DOHH2 (cell line): ENCODE measurements around the gene TAX1BP3.

Experiments
- H3F3A ChIP-seq: fragments of 200-600 bp; sonication (generic), shearing (Covaris generic); 2 replicates; pipeline ENCODE4 v1.6.0; 2016; ENCODE audit warnings: antibody characterized with exemption, mild to moderate bottlenecking; ENCODE audit not compliant: control insufficient read depth, insufficient read depth
- H3K27ac ChIP-seq: fragments of 200-600 bp; sonication (generic); 2 replicates; pipeline ENCODE4 v1.5.1; 2014; ENCODE audit warnings: low read depth, mild to moderate bottlenecking, low read length, moderate library complexity
- H3K27me3 ChIP-seq: fragments of 200-600 bp; sonication (generic); 2 replicates; pipeline ENCODE4 v1.6.1; 2014; ENCODE audit warnings: mild to moderate bottlenecking, low read length, mixed read lengths; ENCODE audit not compliant: control insufficient read depth
- H3K36me3 ChIP-seq: fragments of 200-600 bp; sonication (generic); 2 replicates; pipeline ENCODE4 v1.6.1; 2014; ENCODE audit warnings: mild to moderate bottlenecking, low read length, moderate library complexity, mixed read lengths; ENCODE audit not compliant: control insufficient read depth
- H3K4me1 ChIP-seq: fragments of 200-600 bp; sonication (generic); 2 replicates; pipeline ENCODE4 v1.6.1; 2014; ENCODE audit warnings: mild to moderate bottlenecking, low read length, mixed read lengths; ENCODE audit not compliant: control insufficient read depth
- H3K4me2 ChIP-seq: fragments of 200-600 bp; sonication (generic); 2 replicates; pipeline ENCODE4 v1.6.0; 2014; ENCODE audit warnings: mild to moderate bottlenecking, low read length, moderate library complexity
- H3K4me3 ChIP-seq: fragments of 200-600 bp; sonication (generic); 2 replicates; pipeline ENCODE4 v1.5.1; 2014; ENCODE audit warnings: mild to moderate bottlenecking, low read length, mixed read lengths
- H3K79me2 ChIP-seq: fragments of 200-600 bp; sonication (generic); 2 replicates; pipeline ENCODE4 v1.6.1; 2014; ENCODE audit warnings: mild to moderate bottlenecking, low read length, mixed read lengths; ENCODE audit not compliant: control insufficient read depth
- H3K9me2 ChIP-seq: fragments of 200-600 bp; sonication (generic); replicated peaks from 2 replicates; pipeline ENCODE4 v1.6.1; 2014; ENCODE audit warnings: mild to moderate bottlenecking, low read length, mixed read lengths; ENCODE audit not compliant: control insufficient read depth
- H3K9me3 ChIP-seq: fragments of 200-600 bp; sonication (generic); 2 replicates; pipeline ENCODE4 v1.6.1; 2014; ENCODE audit warnings: antibody characterized with exemption, low read length, mixed read lengths; ENCODE audit not compliant: control insufficient read depth, insufficient read depth
- H4K20me1 ChIP-seq: fragments of 200-600 bp; sonication (generic); 2 replicates; pipeline ENCODE4 v1.6.0; 2014; ENCODE audit warnings: low read depth, mild to moderate bottlenecking, antibody characterized with exemption, low read length, moderate library complexity; ENCODE audit not compliant: control insufficient read depth, insufficient read depth
- EZH2phosphoT487 ChIP-seq: fragments of 200-600 bp; sonication (generic); IDR thresholded peaks from 2 replicates; pipeline ENCODE4 v1.6.1; 2017; ENCODE audit warnings: borderline replicate concordance, mild to moderate bottlenecking, antibody characterized with exemption, low read length, moderate library complexity, mixed read lengths
- TF ChIP-seq, protein P1 (sequence below): fragments of 200-600 bp; sonication (generic); IDR thresholded peaks from one replicate; pipeline ENCODE4 v1.5.1; 2014; ENCODE audit warnings: antibody characterized with exemption, mild to moderate bottlenecking, low read depth, low read length; ENCODE audit not compliant: poor library complexity, severe bottlenecking

Gene TAX1BP3

DNA sequence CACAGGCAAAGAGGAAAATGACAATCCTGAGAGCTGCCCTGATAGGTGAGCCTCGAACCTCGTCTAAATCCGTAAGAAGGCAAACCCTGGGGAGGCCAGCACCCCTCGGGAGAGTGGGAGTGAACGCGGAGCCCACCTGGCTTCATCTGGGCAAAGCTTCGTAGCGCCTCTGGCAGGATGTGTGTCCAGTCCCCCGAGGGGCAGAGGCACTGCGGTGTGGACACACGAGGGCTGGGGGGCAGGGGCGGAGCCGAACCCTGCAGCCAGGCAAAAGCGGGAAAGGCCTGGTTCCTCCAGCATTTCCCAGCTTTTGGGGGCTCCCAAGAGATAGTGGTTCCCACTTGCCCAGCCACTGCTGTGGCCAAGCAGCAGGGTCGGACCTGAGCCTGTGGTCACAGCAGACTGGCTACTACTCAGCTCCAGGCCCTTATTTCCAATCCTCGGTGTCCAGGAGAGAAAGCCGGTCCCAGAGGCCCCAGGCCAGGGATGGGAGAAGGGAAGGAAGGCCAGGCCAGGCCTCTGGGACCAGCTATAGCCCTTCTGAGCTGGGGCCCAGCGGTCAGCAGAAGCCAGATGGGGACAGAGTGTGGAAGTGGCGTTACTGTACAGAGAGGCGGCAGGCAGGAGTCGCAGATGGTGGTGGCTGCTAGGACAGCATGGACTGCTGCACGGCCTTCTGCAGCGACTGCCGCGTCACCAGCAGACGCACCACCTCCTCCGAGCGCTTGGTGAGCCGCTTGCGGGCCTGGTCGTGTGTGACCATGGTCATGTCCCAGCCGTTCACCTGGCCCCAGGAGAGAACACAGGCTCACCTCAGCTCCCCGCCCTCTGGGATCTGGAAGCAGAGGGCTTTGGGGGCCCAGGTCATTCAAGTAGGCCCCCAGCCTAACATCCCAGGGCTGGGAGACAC is 5.0 kb downstream of the TAX1BP3 start:
- H3K9me2 ChIP-seq, result no peaks in the 10 kb centered on the region
- H3K79me2 ChIP-seq, result peaks cover 7% of the 10 kb centered on the region; the same call in 1 of the 2 replicates
- H3F3A ChIP-seq, result no peaks in the 10 kb centered on the region
- H4K20me1 ChIP-seq, result no peaks in the 10 kb centered on the region
- TF ChIP-seq, protein P1, sequence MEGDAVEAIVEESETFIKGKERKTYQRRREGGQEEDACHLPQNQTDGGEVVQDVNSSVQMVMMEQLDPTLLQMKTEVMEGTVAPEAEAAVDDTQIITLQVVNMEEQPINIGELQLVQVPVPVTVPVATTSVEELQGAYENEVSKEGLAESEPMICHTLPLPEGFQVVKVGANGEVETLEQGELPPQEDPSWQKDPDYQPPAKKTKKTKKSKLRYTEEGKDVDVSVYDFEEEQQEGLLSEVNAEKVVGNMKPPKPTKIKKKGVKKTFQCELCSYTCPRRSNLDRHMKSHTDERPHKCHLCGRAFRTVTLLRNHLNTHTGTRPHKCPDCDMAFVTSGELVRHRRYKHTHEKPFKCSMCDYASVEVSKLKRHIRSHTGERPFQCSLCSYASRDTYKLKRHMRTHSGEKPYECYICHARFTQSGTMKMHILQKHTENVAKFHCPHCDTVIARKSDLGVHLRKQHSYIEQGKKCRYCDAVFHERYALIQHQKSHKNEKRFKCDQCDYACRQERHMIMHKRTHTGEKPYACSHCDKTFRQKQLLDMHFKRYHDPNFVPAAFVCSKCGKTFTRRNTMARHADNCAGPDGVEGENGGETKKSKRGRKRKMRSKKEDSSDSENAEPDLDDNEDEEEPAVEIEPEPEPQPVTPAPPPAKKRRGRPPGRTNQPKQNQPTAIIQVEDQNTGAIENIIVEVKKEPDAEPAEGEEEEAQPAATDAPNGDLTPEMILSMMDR, result no peak
- no peak for TF ChIP-seq EZH2phosphoT487
- no peak overlapping the region for H3K4me3 ChIP-seq
- H3K36me3 ChIP-seq, result no peaks in the 10 kb centered on the region
- H3K4me2 ChIP-seq, result no peak overlapping the region
- H3K27ac ChIP-seq, result no peak overlapping the region
- H3K4me1 ChIP-seq, result peaks cover 6% of the 10 kb centered on the region
- no peaks in the 10 kb centered on the region for H3K9me3 ChIP-seq
- H3K27me3 ChIP-seq, result no peaks in the 10 kb centered on the region

DNA sequence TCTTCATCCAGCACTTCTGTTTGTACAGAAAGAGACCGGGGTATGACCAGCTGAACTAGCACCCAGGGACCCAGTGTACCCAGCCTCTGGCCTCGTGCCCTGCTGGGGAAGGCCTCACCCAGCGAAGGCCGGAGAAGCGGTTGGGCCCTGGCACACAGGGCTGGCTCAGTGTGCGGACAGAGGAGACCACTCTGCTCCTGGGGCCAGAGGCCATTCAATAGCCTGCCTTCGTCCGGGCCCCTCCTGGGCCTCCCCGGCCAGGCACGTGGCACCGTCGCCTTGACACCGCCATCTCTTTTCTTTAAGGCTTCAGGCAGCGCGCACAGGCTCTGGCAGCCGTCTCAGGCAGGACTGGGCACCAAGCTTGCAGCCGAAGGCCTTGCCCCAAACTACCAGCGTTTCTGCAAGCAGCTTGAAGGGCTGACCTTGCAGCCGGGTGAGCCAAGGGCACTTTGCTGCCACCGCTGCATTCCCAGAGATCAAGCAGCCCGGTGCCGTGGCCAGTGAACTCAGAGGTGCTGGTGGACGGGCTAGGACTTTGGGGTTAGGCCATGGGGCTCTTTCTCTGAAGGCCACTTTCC is 8.0 kb downstream of the TAX1BP3 start:
- Histone ChIP-seq H3K4me2 (no peak overlapping the region), H3K79me2 (no peaks in the 10 kb centered on the region), H3K4me3 (no peak overlapping the region), H3K9me3 (no peaks in the 10 kb centered on the region), H3K36me3 (no peaks in the 10 kb centered on the region), H3K9me2 (no peaks in the 10 kb centered on the region), H4K20me1 (no peaks in the 10 kb centered on the region), H3K27ac (no peak overlapping the region), H3K4me1 (no peaks in the 10 kb centered on the region), H3K27me3 (no peaks in the 10 kb centered on the region), H3F3A (no peaks in the 10 kb centered on the region)
- TF ChIP-seq EZH2phosphoT487, result no peak
- TF ChIP-seq, protein P1, result no peak

DNA sequence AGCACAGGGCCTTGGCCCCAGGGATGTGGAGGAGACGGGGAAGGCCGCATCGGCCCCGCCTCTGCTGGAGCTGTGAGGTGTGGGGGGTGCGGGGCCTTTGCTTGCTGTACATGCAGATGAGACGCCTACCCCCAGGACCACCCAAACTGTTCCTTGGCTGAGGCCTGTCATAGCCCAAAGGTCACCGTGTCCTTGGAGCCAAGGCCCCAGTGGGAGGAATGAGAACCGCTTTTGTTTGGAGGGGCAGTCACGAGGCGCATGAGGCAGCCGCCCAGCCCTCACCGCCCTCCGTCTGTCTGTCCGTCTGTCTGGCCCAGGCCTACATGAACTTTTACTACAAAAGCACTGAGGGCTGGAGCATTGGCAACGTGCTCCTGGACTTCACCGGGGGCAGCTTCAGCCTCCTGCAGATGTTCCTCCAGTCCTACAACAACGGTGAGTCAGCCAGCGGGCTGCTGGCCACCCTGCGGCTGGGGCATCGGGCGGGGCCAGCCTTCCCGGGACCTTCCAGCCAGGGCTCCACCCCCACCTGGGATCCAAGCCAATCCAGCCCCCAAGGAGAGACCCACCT is 8.8 kb downstream of the TAX1BP3 start:
- Histone ChIP-seq H3K79me2 (no peaks in the 10 kb centered on the region), H3K4me1 (no peaks in the 10 kb centered on the region), H3K27ac (no peak overlapping the region), H3K4me2 (no peak overlapping the region), H3K9me2 (no peaks in the 10 kb centered on the region), H3K4me3 (no peak overlapping the region), H3K36me3 (no peaks in the 10 kb centered on the region), H4K20me1 (no peaks in the 10 kb centered on the region), H3F3A (no peaks in the 10 kb centered on the region), H3K27me3 (no peaks in the 10 kb centered on the region), H3K9me3 (no peaks in the 10 kb centered on the region)
- TF ChIP-seq EZH2phosphoT487, result no peak
- TF ChIP-seq, protein P1, result no peak
